DMS 273 treated with DMSO at 0.1 percent for 48 hours (cell line): ENCODE measurements around the gene RBM17.
"Not testable (repeated sequence)": the region's sequence is repeated elsewhere in the genome, so short reads cannot be mapped to it uniquely, and the experiment has no call there.

Experiments
- DNase-seq: peaks from one replicate; lab custom pipeline; 2025; lab: John Stamatoyannopoulos, UW

The RBM17 gene

GRCh38 chr10:6112893-6113292 lies 24.1 kb downstream of the RBM17 start:
- no peak for DNase-seq

GRCh38 chr10:6114299-6114698 lies 25.5 kb downstream of the RBM17 start:
- DNase-seq, result no peak

GRCh38 chr10:6114805-6115341 lies 26.0 kb downstream of the RBM17 start:
- DNase-seq, result no peak

- DNase-seq, result no peak
Observed at GRCh38 chr10:6115411-6115810, 26.6 kb downstream of the RBM17 start.

GRCh38 chr10:6115824-6116350 lies 27.1 kb downstream of the RBM17 start:
- no peak for DNase-seq

GRCh38 chr10:6116806-6117205 lies 28.0 kb downstream of the RBM17 start:
- DNase-seq, result no peak

- no peak for DNase-seq
Observed at GRCh38 chr10:6117711-6118110, 28.9 kb downstream of the RBM17 start.

- DNase-seq, result no peak
Observed at GRCh38 chr10:6119423-6119822, 30.6 kb downstream of the RBM17 start.

- no peak for DNase-seq
Observed at GRCh38 chr10:6119962-6120361, 31.1 kb downstream of the RBM17 start.

GRCh38 chr10:6120691-6121090 lies 31.9 kb downstream of the RBM17 start:
- DNase-seq, result no peak

- no peak for DNase-seq
Observed at GRCh38 chr10:6121146-6121545, 32.3 kb downstream of the RBM17 start.

- no peak for DNase-seq
Observed at GRCh38 chr10:6123532-6123931, 34.7 kb downstream of the RBM17 start.

GRCh38 chr10:6124666-6125065 lies 35.8 kb downstream of the RBM17 start:
- DNase-seq, result no peak

GRCh38 chr10:6127461-6127860 lies 38.6 kb downstream of the RBM17 start:
- DNase-seq, result not testable (repeated sequence)

GRCh38 chr10:6128087-6128486 lies 39.3 kb downstream of the RBM17 start:
- DNase-seq, result no peak

- DNase-seq, result no peak
Observed at GRCh38 chr10:6128591-6129251, 39.9 kb downstream of the RBM17 start.

GRCh38 chr10:6130848-6131470 lies 42.1 kb downstream of the RBM17 start:
- DNase-seq, result no peak

GRCh38 chr10:6133331-6134098 lies 44.7 kb downstream of the RBM17 start:
- DNase-seq, result no peak

GRCh38 chr10:6134099-6134823 lies 45.4 kb downstream of the RBM17 start:
- DNase-seq, result no peak

GRCh38 chr10:6135039-6135438 lies 46.2 kb downstream of the RBM17 start:
- DNase-seq, result no peak

GRCh38 chr10:6135589-6136168 lies 46.8 kb downstream of the RBM17 start:
- DNase-seq, result no peak
